Retinal pigment epithelial cell (primary cell): ENCODE data around the gene NPVF.

Experiments used
- DNase-seq: peaks from one replicate; pipeline ENCODE4 v3.0.0-alpha.2; 2010; ENCODE audit warnings: low read depth
- H3K4me3 ChIP-seq: 2 replicates; pipeline ENCODE4 v1.5.1; 2011; ENCODE audit warnings: mild to moderate bottlenecking, low read length, control low read depth, moderate library complexity
- CTCF ChIP-seq: conservative IDR thresholded peaks from 2 replicates; pipeline ENCODE4 v1.5.1; 2011; ENCODE audit warnings: low read depth, low read length, control low read depth, inconsistent platforms

The NPVF gene

GRCh38 chr7:25228386-25228785 lies at the start of gene NPVF:
TSS of gene NPVF (minus strand) at chr7:25228486. CDS start at chr7:25228439, 47 bp downstream.
- no peak for TF ChIP-seq CTCF
- H3K4me3 ChIP-seq = no peak within 1 kb of the TSS

GRCh38 chr7:25272265-25272664 lies 44.0 kb upstream of the NPVF start:
- no peak for TF ChIP-seq CTCF
- DNase-seq = no peak
- no peak overlapping the region for H3K4me3 ChIP-seq

More at GRCh38 chr7:25228386-25228785, at the start of gene NPVF:
- DNase-seq = no peak

- TF ChIP-seq CTCF = no peak
- no peak overlapping the region for H3K4me3 ChIP-seq
- DNase-seq = no peak
Measured at GRCh38 chr7:25263337-25263736, 35.1 kb upstream of the NPVF start.

DNA sequence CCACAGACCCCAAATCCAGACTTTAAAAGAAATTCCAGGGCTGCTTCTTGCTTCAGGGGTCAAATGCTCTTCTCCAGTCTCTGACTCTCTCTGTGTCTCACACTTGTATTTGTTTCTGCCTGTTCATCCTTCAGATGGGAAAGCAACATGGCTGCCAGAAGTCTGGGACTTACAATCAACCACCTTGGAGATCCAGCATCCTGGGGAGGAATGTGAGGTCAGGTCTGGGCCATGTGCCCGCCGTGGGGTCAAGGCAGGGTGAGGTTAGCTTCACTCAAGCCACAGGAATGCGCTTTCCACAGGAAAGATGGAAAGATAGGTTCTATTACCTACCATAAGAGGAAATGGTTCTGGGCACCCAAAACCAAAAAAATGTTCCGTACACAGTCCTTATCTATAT lies 34.3 kb upstream of the NPVF start:
- no peak overlapping the region for H3K4me3 ChIP-seq
- peak; percentile 69 for DNase-seq
- TF ChIP-seq CTCF = no peak

- no peak for DNase-seq
- TF ChIP-seq CTCF = no peak
- H3K4me3 ChIP-seq = no peak overlapping the region
Measured at GRCh38 chr7:25261545-25262140, 33.4 kb upstream of the NPVF start.

DNA sequence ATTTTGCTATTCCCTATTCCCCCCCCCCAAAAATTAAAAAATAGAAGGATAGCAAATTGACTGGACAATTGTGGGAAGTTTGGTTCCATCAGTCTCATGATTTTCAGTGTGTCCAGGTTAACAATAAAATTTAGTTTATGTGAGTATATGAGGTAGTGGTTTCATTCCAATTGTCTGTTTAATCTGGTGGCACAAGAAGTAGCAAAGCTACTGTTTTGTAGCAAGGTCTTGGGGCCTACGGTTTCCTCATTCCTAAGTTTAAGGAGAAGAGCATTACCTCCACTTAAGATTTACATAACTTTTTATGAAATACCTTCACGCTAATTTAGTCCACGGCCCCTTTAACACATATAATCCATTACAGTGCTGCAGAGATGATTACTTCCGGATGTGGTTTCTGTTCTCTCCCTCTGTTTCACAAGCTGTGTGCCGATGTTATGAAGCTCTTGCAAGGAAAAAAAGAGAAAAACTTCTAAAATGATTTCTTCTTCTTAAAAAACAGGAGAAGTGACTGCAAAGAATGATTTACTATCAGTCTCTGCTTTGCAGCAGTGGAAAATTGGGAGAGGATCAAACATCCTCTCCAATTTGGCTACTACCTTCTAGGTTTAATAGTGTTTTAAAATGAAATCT lies 32.7 kb upstream of the NPVF start:
- no peak overlapping the region for H3K4me3 ChIP-seq
- DNase-seq = peak; percentile 62

More for the DNA sequence above, 32.7 kb upstream of the NPVF start:
- TF ChIP-seq CTCF = no peak
